Superior temporal gyrus (tissue), 1 donor: Measurements from ENCODE around the gene FOXD4L3.
"Not testable (repeated sequence)": the region's sequence is repeated elsewhere in the genome, so short reads cannot be mapped to it uniquely, and the experiment has no call there.

Experiments used
- DNase-seq: peaks from one replicate; pipeline ENCODE4 v3.0.0-alpha.2; 2016; ENCODE audit errors: extremely low spot score

Gene FOXD4L3

GRCh38 chr9:68302567-68302966 is at the start of gene FOXD4L3:
Gene FOXD4L3, plus strand, starts transcription at chr9:68302867. Its CDS starts 85 bp downstream, at chr9:68302952.
- DNase-seq: not testable (repeated sequence)

GRCh38 chr9:68281041-68281440 is 21.6 kb upstream of the FOXD4L3 start:
- not testable (repeated sequence) for DNase-seq

GRCh38 chr9:68303771-68304170 is 1.1 kb downstream of the FOXD4L3 start:
- not testable (repeated sequence) for DNase-seq

- not testable (repeated sequence) for DNase-seq
These were observed 1.5 kb downstream of the FOXD4L3 start for GRCh38 chr9:68304212-68304611.

- not testable (repeated sequence) for DNase-seq
These were observed 2.1 kb downstream of the FOXD4L3 start for GRCh38 chr9:68304777-68305176.

GRCh38 chr9:68305680-68306285 is 3.1 kb downstream of the FOXD4L3 start:
- DNase-seq: not testable (repeated sequence)

- not testable (repeated sequence) for DNase-seq
These were observed 3.8 kb downstream of the FOXD4L3 start for GRCh38 chr9:68306391-68306964.

- not testable (repeated sequence) for DNase-seq
These were observed 4.5 kb downstream of the FOXD4L3 start for GRCh38 chr9:68307127-68307526.

- DNase-seq: not testable (repeated sequence)
These were observed 5.0 kb downstream of the FOXD4L3 start for GRCh38 chr9:68307654-68308053.

- DNase-seq: not testable (repeated sequence)
These were observed 8.5 kb downstream of the FOXD4L3 start for GRCh38 chr9:68311208-68311607.

GRCh38 chr9:68318209-68318608 is 15.5 kb downstream of the FOXD4L3 start:
- DNase-seq: peak; percentile 1

GRCh38 chr9:68323749-68324148 is 21.1 kb downstream of the FOXD4L3 start:
- not testable (repeated sequence) for DNase-seq

- DNase-seq: not testable (repeated sequence)
These were observed 21.9 kb downstream of the FOXD4L3 start for GRCh38 chr9:68324518-68324917.

GRCh38 chr9:68329106-68329505 is 26.4 kb downstream of the FOXD4L3 start:
- DNase-seq: not testable (repeated sequence)

GRCh38 chr9:68330531-68331173 is 28.0 kb downstream of the FOXD4L3 start:
- DNase-seq: not testable (repeated sequence)

GRCh38 chr9:68332122-68332521 is 29.5 kb downstream of the FOXD4L3 start:
- not testable (repeated sequence) for DNase-seq

GRCh38 chr9:68335935-68336334 is 33.3 kb downstream of the FOXD4L3 start:
- DNase-seq: not testable (repeated sequence)

GRCh38 chr9:68336639-68337339 is 34.1 kb downstream of the FOXD4L3 start:
- not testable (repeated sequence) for DNase-seq

GRCh38 chr9:68338000-68338399 is 35.3 kb downstream of the FOXD4L3 start:
- not testable (repeated sequence) for DNase-seq

GRCh38 chr9:68342265-68343025 is 39.8 kb downstream of the FOXD4L3 start:
- DNase-seq: not testable (repeated sequence)

GRCh38 chr9:68343242-68343641 is 40.6 kb downstream of the FOXD4L3 start:
- DNase-seq: not testable (repeated sequence)
